A673 (cell line): Measurements from ENCODE around the gene GUK1.

Experiments
- EZH2 ChIP-seq: fragments of 200-600 bp; sonication (generic); IDR thresholded peaks from 2 replicates; pipeline ENCODE4 v1.6.1; 2017; ENCODE audit warnings: borderline replicate concordance, low read depth, mild to moderate bottlenecking, mixed read lengths, antibody characterized with exemption, low read length; ENCODE audit not compliant: poor library complexity, severe bottlenecking
- TF ChIP-seq, protein P1 (sequence below): fragments of 300-800, 200-600 bp; sonication (generic); conservative IDR thresholded peaks from 2 replicates; pipeline ENCODE4 v1.5.1; 2017; ENCODE audit warnings: low read depth, mild to moderate bottlenecking, antibody characterized with exemption, low read length, moderate library complexity, mixed read lengths

DNA sequence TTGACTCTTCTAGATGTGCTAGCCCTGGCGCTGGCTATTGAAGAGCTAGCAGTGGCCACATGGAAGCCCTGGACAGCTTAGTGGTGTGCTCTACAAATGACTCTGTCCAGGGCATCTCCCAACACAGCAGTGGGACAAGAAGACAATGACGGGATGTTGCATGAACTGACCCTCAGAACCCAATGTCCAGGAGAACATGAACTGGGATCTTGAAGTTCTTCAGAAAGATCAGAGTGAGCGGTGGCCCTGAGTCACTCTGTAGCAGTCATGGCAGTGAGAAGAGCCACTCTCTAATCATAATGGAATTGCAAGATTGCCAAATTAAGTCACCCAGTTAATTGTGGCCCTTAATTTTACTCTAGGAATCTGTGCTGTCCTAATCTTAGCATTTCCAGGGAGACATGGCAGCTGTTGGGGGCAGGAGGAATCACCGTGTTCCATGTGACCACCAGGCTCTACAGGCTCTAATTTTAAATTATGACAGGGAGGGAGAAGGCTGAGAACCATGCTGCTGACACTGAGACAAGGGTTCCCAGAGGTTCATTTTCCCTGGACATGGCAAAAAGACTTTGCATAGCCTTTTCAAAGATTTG, 57.6 kb downstream of the GUK1 start:
- TF ChIP-seq EZH2: no peak
- TF ChIP-seq, protein P1, sequence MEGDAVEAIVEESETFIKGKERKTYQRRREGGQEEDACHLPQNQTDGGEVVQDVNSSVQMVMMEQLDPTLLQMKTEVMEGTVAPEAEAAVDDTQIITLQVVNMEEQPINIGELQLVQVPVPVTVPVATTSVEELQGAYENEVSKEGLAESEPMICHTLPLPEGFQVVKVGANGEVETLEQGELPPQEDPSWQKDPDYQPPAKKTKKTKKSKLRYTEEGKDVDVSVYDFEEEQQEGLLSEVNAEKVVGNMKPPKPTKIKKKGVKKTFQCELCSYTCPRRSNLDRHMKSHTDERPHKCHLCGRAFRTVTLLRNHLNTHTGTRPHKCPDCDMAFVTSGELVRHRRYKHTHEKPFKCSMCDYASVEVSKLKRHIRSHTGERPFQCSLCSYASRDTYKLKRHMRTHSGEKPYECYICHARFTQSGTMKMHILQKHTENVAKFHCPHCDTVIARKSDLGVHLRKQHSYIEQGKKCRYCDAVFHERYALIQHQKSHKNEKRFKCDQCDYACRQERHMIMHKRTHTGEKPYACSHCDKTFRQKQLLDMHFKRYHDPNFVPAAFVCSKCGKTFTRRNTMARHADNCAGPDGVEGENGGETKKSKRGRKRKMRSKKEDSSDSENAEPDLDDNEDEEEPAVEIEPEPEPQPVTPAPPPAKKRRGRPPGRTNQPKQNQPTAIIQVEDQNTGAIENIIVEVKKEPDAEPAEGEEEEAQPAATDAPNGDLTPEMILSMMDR: no peak
